HCT116 (cell line): ENCODE measurements around the gene EGLN3. TPM values are rescaled to one million over a fixed set of nuclear protein-coding genes. Genes with fewer than 3 reads are reported as not detected.

Experiments
- ATAC-seq: fragments of 200-7000 bp; cut with Tn5 transposase; 2 replicates; pipeline ENCODE4 v1.9.1; 2020; ENCODE audit warnings: mild to moderate bottlenecking, moderate library complexity
- BruUV-seq: library from RNA; stranded (reverse); fragments of 400-500 nt; replicated peaks from 2 replicates; lab custom pipeline; 2021; lab: Mats Ljungman, UMichigan
- CTCF ChIA-PET: fragments of 300-600 bp; sonication (Branson Sonifier 250); formaldehyde crosslinking; loops from one replicate; lab custom pipeline; 2021; ENCODE audit warnings: antibody characterized with exemption; lab: Charles Lee
- POLR2A ChIA-PET: fragments of 300-600, 350-600 bp; sonication (Branson Sonifier 250); formaldehyde crosslinking; loops from one replicate; lab custom pipeline; 2021; ENCODE audit warnings: antibody characterized with exemption; lab: Charles Lee
- RAD21 ChIA-PET, 2 experiments: fragments of 300-600 bp; sonication (Branson Sonifier 250); formaldehyde crosslinking; loops; one replicate each; lab custom pipeline; 2023; ENCODE audit warnings: low total read pairs in 2 of 2; ENCODE audit not compliant: uncharacterized antibody in 2 of 2, unreplicated experiment in 2 of 2, low non-redundant PET in 1 of 2; lab: Charles Lee
- DNase-seq: peaks from one replicate; pipeline ENCODE4 v3.0.0-alpha.2; 2010; ENCODE audit warnings: low read depth, low spot score
- H2AFZ ChIP-seq: fragments of 200-600 bp; shearing (Covaris generic), sonication (generic); 2 replicates; pipeline ENCODE4 v1.6.1; 2017; ENCODE audit warnings: low read depth, mixed run types, mixed read lengths, antibody characterized with exemption, low read length; ENCODE audit not compliant: poor library complexity, severe bottlenecking
- H3K27ac ChIP-seq: 2 replicates; pipeline ENCODE4 v1.5.1; 2012; ENCODE audit warnings: low read depth, low read length
- H3K27me3 ChIP-seq: fragments of 200-600 bp; sonication (generic); 2 replicates; pipeline ENCODE4 v1.6.1; 2016; ENCODE audit warnings: mixed run types, low read length, mixed read lengths; ENCODE audit not compliant: insufficient read depth
- H3K36me3 ChIP-seq, 2 experiments: fragments of 200-500 bp in 1 of 2; fragments of 200-600 bp in 1 of 2; sonication (Bioruptor generic) in 1 of 2; sonication (generic) in 1 of 2; 2 replicates each; pipeline versions ENCODE4 v1.5.1 to v1.6.1; 2014 to 2016; ENCODE audit warnings: low read length in 2 of 2, inconsistent platforms in 1 of 2, mixed read lengths in 1 of 2, mixed run types in 1 of 2; ENCODE audit not compliant: insufficient read depth in 2 of 2, control insufficient read depth in 1 of 2
- H3K4me1 ChIP-seq, 2 experiments: fragments of 200-600 bp in 1 of 2; sonication (generic) in 1 of 2; 2 replicates each; pipeline versions ENCODE4 v1.5.1 to v1.6.1; 2012 to 2017; ENCODE audit warnings: low read length in 2 of 2, inconsistent platforms in 1 of 2, mild to moderate bottlenecking in 1 of 2, mixed read lengths in 1 of 2, mixed run types in 1 of 2, moderate library complexity in 1 of 2; ENCODE audit not compliant: insufficient read depth in 2 of 2, control insufficient read depth in 1 of 2
- H3K4me2 ChIP-seq: fragments of 200-600 bp; sonication (generic); 2 replicates; pipeline ENCODE4 v1.6.1; 2017; ENCODE audit warnings: mixed run types, low read length, mixed read lengths
- H3K4me3 ChIP-seq, 2 experiments: fragments of 200-600 bp in 1 of 2; sonication (generic) in 1 of 2; replicated peaks in 1 of 2; 2 replicates each; pipeline ENCODE4 v1.5.1; 2011 to 2016; ENCODE audit warnings: low read length in 2 of 2, control low read depth in 1 of 2, low read depth in 1 of 2, mild to moderate bottlenecking in 1 of 2, mixed read lengths in 1 of 2, mixed run types in 1 of 2
- H3K79me2 ChIP-seq: fragments of 200-600 bp; sonication (generic); 2 replicates; pipeline ENCODE4 v1.6.1; 2017; ENCODE audit warnings: mild to moderate bottlenecking, mixed run types, low read length, moderate library complexity, mixed read lengths; ENCODE audit not compliant: insufficient read depth
- H3K9ac ChIP-seq: fragments of 200-600 bp; sonication (generic); 2 replicates; pipeline ENCODE4 v1.6.1; 2016; ENCODE audit warnings: low read length, mixed read lengths
- H3K9me2 ChIP-seq: fragments of 200-600 bp; sonication (generic), shearing (Covaris generic); 2 replicates; pipeline ENCODE4 v1.6.1; 2017; ENCODE audit warnings: mixed run types, mild to moderate bottlenecking, moderate library complexity; ENCODE audit not compliant: insufficient read depth
- H3K9me3 ChIP-seq, 2 experiments: fragments of 200-500 bp in 1 of 2; fragments of 200-600 bp in 1 of 2; sonication (Bioruptor generic) in 1 of 2; sonication (generic) in 1 of 2; 2 replicates each; pipeline ENCODE4 v1.6.1; 2014 to 2017; ENCODE audit warnings: low read length in 2 of 2, mixed read lengths in 2 of 2, inconsistent platforms in 1 of 2, low read depth in 1 of 2, mild to moderate bottlenecking in 1 of 2, mixed run types in 1 of 2, moderate library complexity in 1 of 2; ENCODE audit not compliant: control insufficient read depth in 1 of 2, insufficient read depth in 1 of 2
- H4K20me1 ChIP-seq: fragments of 200-600 bp; sonication (generic), shearing (Covaris generic); 2 replicates; pipeline ENCODE4 v1.6.1; 2017; ENCODE audit warnings: mixed run types, mild to moderate bottlenecking, moderate library complexity; ENCODE audit not compliant: insufficient read depth
- ATF3 ChIP-seq: IDR thresholded peaks from 2 replicates; pipeline ENCODE4 v1.6.1; 2012
- CBX3 ChIP-seq: IDR thresholded peaks from 2 replicates; pipeline ENCODE4 v1.6.1; 2012; ENCODE audit warnings: low read depth
- CEBPB ChIP-seq: IDR thresholded peaks from 2 replicates; pipeline ENCODE4 v1.6.1; 2012; ENCODE audit warnings: low read depth
- CTCF ChIP-seq, 3 experiments: fragments of 200-600 bp in 1 of 3; sonication (generic) in 1 of 3; IDR thresholded peaks in 2 of 3; conservative IDR thresholded peaks in 1 of 3; 2 replicates each; pipeline ENCODE4 v1.5.1; 2012 to 2017; ENCODE audit warnings: low read depth in 2 of 3, low read length in 2 of 3, antibody characterized with exemption in 1 of 3, borderline replicate concordance in 1 of 3, control low read depth in 1 of 3, mild to moderate bottlenecking in 1 of 3, mixed read lengths in 1 of 3, mixed run types in 1 of 3, moderate library complexity in 1 of 3; ENCODE audit not compliant: insufficient read depth in 1 of 3
- EGR1 ChIP-seq: IDR thresholded peaks from 2 replicates; pipeline ENCODE4 v1.6.1; 2012; ENCODE audit warnings: low read depth
- EZH2 ChIP-seq: fragments of 200-600 bp; sonication (generic); IDR thresholded peaks from 2 replicates; pipeline ENCODE4 v1.6.1; 2017; ENCODE audit warnings: antibody characterized with exemption, mixed run types
- EZH2phosphoT487 ChIP-seq: fragments of 200-600 bp; IDR thresholded peaks from 2 replicates; pipeline ENCODE4 v1.6.1; 2018; ENCODE audit warnings: antibody characterized with exemption, borderline replicate concordance
- JUND ChIP-seq: IDR thresholded peaks from 2 replicates; pipeline ENCODE4 v1.6.1; 2012
- MAX ChIP-seq: IDR thresholded peaks from 2 replicates; pipeline ENCODE4 v1.6.1; 2012
- POLR2A ChIP-seq: IDR thresholded peaks from 2 replicates; pipeline ENCODE4 v1.7.0; 2011; ENCODE audit warnings: borderline replicate concordance; ENCODE audit not compliant: insufficient read depth, insufficient read length; ENCODE audit errors: extremely low read depth
- POLR2AphosphoS5 ChIP-seq: IDR thresholded peaks from 2 replicates; pipeline ENCODE4 v1.6.1; 2011; ENCODE audit warnings: mild to moderate bottlenecking, low read depth, low read length, moderate library complexity
- SIN3A ChIP-seq: IDR thresholded peaks from 2 replicates; pipeline ENCODE4 v1.6.1; 2012; ENCODE audit warnings: low read depth
- SP1 ChIP-seq: IDR thresholded peaks from 2 replicates; pipeline ENCODE4 v1.6.1; 2012; ENCODE audit warnings: low read depth
- TCF7L2 ChIP-seq: IDR thresholded peaks from 2 replicates; pipeline ENCODE4 v1.7.0; 2011; ENCODE audit warnings: borderline replicate concordance, inconsistent platforms; ENCODE audit not compliant: insufficient read depth, insufficient read length; ENCODE audit errors: extremely low read depth
- YY1 ChIP-seq: IDR thresholded peaks from 2 replicates; pipeline ENCODE4 v1.6.1; 2011; ENCODE audit warnings: low read length, low read depth, moderate library complexity, mild to moderate bottlenecking; ENCODE audit not compliant: insufficient replicate concordance; ENCODE audit errors: extremely low read depth
- ZNF274 ChIP-seq: fragments of 200-500 bp; sonication (Bioruptor generic); IDR thresholded peaks from 2 replicates; pipeline ENCODE4 v1.6.1; 2014; ENCODE audit warnings: mild to moderate bottlenecking, low read depth, low read length, inconsistent platforms
- intact Hi-C: fragments of 100-400 bp; cut with micrococcal nuclease; formaldehyde crosslinking; loops from 2 replicates; pipeline ENCODE4 v1.10.0; 2022
- total RNA-seq: library from RNA; stranded (reverse); gene quantifications from one replicate; pipeline ENCODE4 v1.2.1, GENCODE V29; 2021; ENCODE audit not compliant: unreplicated experiment
- TF ChIP-seq, protein P1 (sequence below): IDR thresholded peaks from 2 replicates; pipeline ENCODE4 v1.6.1; 2012; ENCODE audit warnings: low read depth

EGLN3 gene
- total RNA-seq, 1 experiment from 2014 or later: 13.6 TPM

DNA sequence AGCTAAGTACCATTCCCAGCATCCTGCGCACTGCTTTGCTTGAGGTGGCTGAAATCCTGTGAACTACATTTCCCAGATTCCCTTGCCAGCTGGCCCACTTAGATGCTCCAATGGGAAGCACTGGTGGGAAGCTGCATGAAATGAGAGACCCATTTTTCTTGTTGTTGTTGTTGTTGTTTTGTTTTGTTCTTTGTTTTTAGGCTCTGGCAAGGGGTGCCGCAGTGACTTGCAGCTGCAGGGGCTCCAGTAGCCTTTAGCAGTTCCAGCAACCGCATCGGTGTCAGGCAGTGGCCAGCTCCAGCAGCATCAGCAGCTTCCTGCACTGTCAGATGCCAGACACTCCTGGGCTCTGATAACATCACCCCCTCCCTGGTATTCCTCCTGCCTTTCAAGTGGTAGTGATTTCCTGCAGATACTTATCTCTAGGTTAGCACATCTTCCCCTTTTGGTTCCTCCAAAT, 8.8 kb upstream of the EGLN3 start (continued):
- TF ChIP-seq SIN3A (no peak), ATF3 (no peak), EGR1 (no peak), CEBPB (no peak), MAX (no peak)

GRCh38 chr14:33958605-33959226, 7.8 kb upstream of the EGLN3 start:
- Histone ChIP-seq H2AFZ (no peak overlapping the region), H3K27me3 (no peaks in the 10 kb centered on the region), H4K20me1 (no peaks in the 10 kb centered on the region), H3K4me1 (no peaks in the 10 kb centered on the region), H3K4me2 (no peak overlapping the region), H3K9me3 (no peaks in the 10 kb centered on the region), H3K4me3 (no peak overlapping the region), H3K9ac (no peak overlapping the region), H3K36me3 (no peaks in the 10 kb centered on the region), H3K27ac (no peak overlapping the region), H3K79me2 (no peaks in the 10 kb centered on the region), H3K9me2 (no peaks in the 10 kb centered on the region)
- ChIA-PET POLR2A (no interaction called here), CTCF (no interaction called here), RAD21 (no interaction called here)
- DNase-seq (no peak), ATAC-seq (no peak)
- BruUV-seq: no TSS peak
- intact Hi-C loops: no loop called here
- TF ChIP-seq JUND (no peak), SIN3A (no peak), SP1 (no peak), CBX3 (no peak), MAX (no peak), EZH2 (no peak), ATF3 (no peak), CTCF (IDR thresholded peaks at IDR 0.05 in 2 of 3, conservative IDR thresholded peaks at IDR 0.05 in 1 of 3; ENCODE audit: borderline replicate concordance in 1 of 3, insufficient read depth in 1 of 3, low read depth in 2 of 3, low read length in 2 of 3) (no peak), YY1 (no peak), ZNF274 (no peak), TCF7L2 (no peak), POLR2A (no peak), CEBPB (no peak), POLR2AphosphoS5 (no peak), EZH2phosphoT487 (no peak)
- TF ChIP-seq, protein P1, sequence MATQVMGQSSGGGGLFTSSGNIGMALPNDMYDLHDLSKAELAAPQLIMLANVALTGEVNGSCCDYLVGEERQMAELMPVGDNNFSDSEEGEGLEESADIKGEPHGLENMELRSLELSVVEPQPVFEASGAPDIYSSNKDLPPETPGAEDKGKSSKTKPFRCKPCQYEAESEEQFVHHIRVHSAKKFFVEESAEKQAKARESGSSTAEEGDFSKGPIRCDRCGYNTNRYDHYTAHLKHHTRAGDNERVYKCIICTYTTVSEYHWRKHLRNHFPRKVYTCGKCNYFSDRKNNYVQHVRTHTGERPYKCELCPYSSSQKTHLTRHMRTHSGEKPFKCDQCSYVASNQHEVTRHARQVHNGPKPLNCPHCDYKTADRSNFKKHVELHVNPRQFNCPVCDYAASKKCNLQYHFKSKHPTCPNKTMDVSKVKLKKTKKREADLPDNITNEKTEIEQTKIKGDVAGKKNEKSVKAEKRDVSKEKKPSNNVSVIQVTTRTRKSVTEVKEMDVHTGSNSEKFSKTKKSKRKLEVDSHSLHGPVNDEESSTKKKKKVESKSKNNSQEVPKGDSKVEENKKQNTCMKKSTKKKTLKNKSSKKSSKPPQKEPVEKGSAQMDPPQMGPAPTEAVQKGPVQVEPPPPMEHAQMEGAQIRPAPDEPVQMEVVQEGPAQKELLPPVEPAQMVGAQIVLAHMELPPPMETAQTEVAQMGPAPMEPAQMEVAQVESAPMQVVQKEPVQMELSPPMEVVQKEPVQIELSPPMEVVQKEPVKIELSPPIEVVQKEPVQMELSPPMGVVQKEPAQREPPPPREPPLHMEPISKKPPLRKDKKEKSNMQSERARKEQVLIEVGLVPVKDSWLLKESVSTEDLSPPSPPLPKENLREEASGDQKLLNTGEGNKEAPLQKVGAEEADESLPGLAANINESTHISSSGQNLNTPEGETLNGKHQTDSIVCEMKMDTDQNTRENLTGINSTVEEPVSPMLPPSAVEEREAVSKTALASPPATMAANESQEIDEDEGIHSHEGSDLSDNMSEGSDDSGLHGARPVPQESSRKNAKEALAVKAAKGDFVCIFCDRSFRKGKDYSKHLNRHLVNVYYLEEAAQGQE: no peak
